ENCODE measurements around the gene SLC38A4.

SLC38A4 gene

DNA sequence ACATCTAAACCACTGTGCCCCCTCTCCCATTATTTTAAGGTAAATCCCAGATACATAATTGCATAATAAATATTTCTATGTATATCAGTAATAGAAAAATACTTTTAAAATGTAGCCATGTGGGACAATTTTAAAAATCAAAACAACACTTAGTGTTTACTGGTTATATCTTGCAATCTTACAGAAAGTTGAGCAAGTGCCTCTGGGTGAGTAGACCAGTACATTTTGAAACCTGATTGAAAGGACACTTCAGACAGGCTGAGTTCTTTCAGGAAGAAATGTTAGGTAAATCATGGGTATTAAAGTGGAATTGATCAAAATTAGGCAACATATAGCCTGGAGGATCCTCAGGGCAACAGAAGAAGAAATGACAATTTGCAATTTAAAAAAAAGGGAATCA is 7.2 kb downstream of the SLC38A4 start:
- H3K4me3 ChIP-seq (ENCODE audit: low read depth, low read length) = no peak overlapping the region
- CTCF ChIA-PET = no interaction called here
- POLR2A ChIA-PET = no interaction called here
- TF ChIP-seq CTCF (IDR thresholded peaks at IDR 0.05; ENCODE audit: insufficient read depth, low read length, missing control alignments) = no peak
- no peak for DNase-seq (ENCODE audit: low read depth, low spot score)

GRCh38 chr12:46815809-46816208 is 10.0 kb downstream of the SLC38A4 start:
- CTCF ChIA-PET = no interaction called here
- POLR2A ChIA-PET = no interaction called here
- no peak overlapping the region for H3K4me3 ChIP-seq (ENCODE audit: low read depth, low read length)
- TF ChIP-seq CTCF (IDR thresholded peaks at IDR 0.05; ENCODE audit: insufficient read depth, low read length, missing control alignments) = no peak
- DNase-seq (ENCODE audit: low read depth, low spot score) = no peak

DNA sequence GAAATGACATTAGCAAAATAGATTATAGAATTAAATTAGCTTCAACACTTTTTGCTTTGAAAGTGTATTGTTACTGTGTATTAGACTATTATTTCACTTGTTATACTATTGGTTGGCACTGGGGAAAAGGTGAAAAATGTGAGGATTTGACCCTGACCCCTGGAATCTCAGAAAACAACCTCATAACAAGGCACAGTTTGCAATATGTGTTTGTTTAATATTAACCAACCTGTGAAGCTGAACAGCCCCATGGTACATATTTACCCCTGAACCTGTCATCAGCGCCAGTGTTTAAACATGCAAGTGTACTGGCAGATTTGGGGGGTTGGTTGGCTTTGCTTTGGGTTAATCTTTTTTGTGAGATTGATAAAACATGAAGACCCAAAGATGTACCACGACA is 11.7 kb downstream of the SLC38A4 start:
- no peak for DNase-seq (ENCODE audit: low read depth, low spot score)
- no peak for TF ChIP-seq CTCF (IDR thresholded peaks at IDR 0.05; ENCODE audit: insufficient read depth, low read length, missing control alignments)
- ChIA-PET CTCF (no interaction called here), POLR2A (no interaction called here)
- H3K4me3 ChIP-seq (ENCODE audit: low read depth, low read length) = no peak overlapping the region

DNA sequence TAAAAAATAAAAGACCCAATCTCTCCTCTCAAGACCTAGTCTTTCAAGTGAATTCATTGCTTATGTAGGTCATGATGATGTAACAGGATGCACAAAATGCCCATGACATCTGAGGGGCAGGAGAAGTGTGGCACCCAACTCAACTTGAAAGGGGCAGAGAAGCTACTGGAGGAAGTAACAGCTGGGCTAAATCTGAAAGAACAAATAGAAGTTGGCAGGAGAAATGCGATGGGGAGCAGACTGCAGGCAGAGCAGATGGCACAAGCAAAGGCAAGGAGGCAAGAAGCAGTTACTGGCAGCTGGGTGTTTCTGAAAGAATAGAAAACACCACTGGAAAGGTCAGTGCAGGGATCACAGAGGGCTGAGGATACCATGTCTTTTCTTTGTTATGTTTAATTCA is 14.6 kb downstream of the SLC38A4 start:
- ChIA-PET POLR2A (no interaction called here), CTCF (interaction anchor here (1.5 kb wide), 1 partner anchor 24 kb away, joined by 3 read pairs; no protein-coding TSS in a partner anchor)
- no peak for TF ChIP-seq CTCF (IDR thresholded peaks at IDR 0.05; ENCODE audit: insufficient read depth, low read length, missing control alignments)
- no peak overlapping the region for H3K4me3 ChIP-seq (ENCODE audit: low read depth, low read length)
- DNase-seq (ENCODE audit: low read depth, low spot score) = no peak

DNA sequence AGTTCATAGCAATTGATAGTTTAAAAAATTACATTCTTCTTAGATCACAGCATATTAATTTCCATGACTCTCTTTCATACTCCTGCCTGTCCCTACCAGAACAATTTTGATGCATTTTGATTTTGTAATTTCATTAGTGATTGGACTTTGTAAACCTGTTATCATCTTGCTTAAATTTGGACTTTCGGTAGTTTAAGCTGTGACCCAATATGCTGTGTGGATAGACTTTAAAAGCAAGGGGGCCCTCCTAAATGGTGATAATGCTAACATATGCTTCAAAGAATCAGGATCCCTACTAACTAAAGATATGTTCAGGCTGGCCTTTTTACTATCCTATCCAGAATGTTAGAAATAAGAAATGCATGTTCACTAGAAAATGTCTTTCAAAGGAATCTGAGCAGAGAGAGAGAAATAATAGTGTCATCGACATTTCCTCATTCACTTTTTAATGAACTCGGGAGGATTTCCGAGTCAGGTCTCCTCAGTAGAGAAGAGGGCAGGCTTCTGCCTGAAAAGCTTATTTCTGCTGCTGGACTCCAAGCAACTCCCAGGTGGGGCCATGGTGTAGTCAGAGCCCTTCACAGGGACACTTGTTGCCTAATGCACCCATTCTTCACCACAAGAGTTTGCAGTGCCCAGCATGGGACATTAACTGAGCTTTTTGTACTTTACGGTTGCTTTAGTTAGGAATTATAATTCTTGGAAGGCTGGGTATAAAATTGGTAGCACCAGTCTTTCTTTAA is 16.7 kb downstream of the SLC38A4 start:
- ChIA-PET CTCF (interaction anchor here (0.7 to 1.2 kb wide), 3 partner anchors 13 to 211 kb away, joined by 3 read pairs; no protein-coding TSS in a partner anchor), POLR2A (no interaction called here)
- DNase-seq (ENCODE audit: low read depth, low spot score) = no peak
- no peak overlapping the region for H3K4me3 ChIP-seq (ENCODE audit: low read depth, low read length)
- no peak for TF ChIP-seq CTCF (IDR thresholded peaks at IDR 0.05; ENCODE audit: insufficient read depth, low read length, missing control alignments)

DNA sequence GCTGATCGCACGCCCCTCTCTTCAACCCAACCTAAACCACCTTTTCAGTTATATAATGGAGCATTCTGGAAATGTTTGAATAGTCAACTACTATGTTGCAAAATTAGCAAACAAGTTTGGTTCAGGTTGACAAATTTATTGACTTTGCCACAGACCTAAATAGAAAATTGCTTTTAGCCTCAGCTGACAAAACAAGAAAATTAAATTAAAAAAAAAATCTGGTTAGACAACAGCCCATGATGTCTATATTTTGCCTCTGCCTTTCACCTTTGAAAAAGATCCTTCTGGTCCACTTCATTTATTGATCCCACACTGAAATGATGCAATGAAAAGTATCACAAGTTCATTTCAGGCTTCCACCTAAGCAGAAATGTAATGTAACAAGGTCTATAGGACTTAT is 17.5 kb downstream of the SLC38A4 start:
- POLR2A ChIA-PET = no interaction called here
- no peak for DNase-seq (ENCODE audit: low read depth, low spot score)
- no peak for TF ChIP-seq CTCF (IDR thresholded peaks at IDR 0.05; ENCODE audit: insufficient read depth, low read length, missing control alignments)

More for the DNA sequence above, 17.5 kb downstream of the SLC38A4 start:
- H3K4me3 ChIP-seq (ENCODE audit: low read depth, low read length) = no peak overlapping the region
- CTCF ChIA-PET = interaction anchor here (1.2 kb wide), 1 partner anchor 212 kb away, joined by 3 read pairs; no protein-coding TSS in a partner anchor

All from AG04449 (cell line).